Neural progenitor cell (in vitro differentiated cells): Measurements from ENCODE around the gene MDH1B. TPM values are rescaled to one million over a fixed set of nuclear protein-coding genes. Genes with fewer than 3 reads are reported as not detected.

Experiments used
- DNase-seq: peaks from one replicate; pipeline ENCODE4 v3.0.0-alpha.2; 2016; ENCODE audit warnings: low spot score
- H2AFZ ChIP-seq: fragments of 200-600 bp; sonication (generic); replicated peaks from 2 replicates; pipeline ENCODE4 v1.6.1; 2016; ENCODE audit warnings: antibody characterized with exemption
- H3F3A ChIP-seq: fragments of 200-600 bp; sonication (generic); 2 replicates; pipeline ENCODE4 v1.6.1; 2016; ENCODE audit warnings: antibody characterized with exemption, low read depth
- H3K27ac ChIP-seq: fragments of 200-600 bp; sonication (generic); 2 replicates; pipeline ENCODE4 v1.5.1; 2016; ENCODE audit warnings: mild to moderate bottlenecking
- H3K27me3 ChIP-seq: fragments of 200-600 bp; sonication (generic); 2 replicates; pipeline ENCODE4 v1.6.1; 2016; ENCODE audit warnings: mild to moderate bottlenecking, moderate library complexity
- H3K36me3 ChIP-seq: fragments of 200-600 bp; sonication (generic); 2 replicates; pipeline ENCODE4 v1.5.1; 2016
- H3K4me1 ChIP-seq: fragments of 200-600 bp; sonication (generic); 2 replicates; pipeline ENCODE4 v1.6.1; 2016; ENCODE audit warnings: mixed run types
- H3K4me2 ChIP-seq: fragments of 200-600 bp; sonication (generic); 2 replicates; pipeline ENCODE4 v1.6.1; 2016
- H3K4me3 ChIP-seq: fragments of 200-600 bp; sonication (generic); 2 replicates; pipeline ENCODE4 v1.5.1; 2016
- H3K79me2 ChIP-seq: fragments of 200-600 bp; sonication (generic); 2 replicates; pipeline ENCODE4 v1.6.1; 2016; ENCODE audit warnings: low read depth
- H3K9ac ChIP-seq: fragments of 200-600 bp; sonication (generic); 2 replicates; pipeline ENCODE4 v1.6.1; 2016
- H3K9me3 ChIP-seq: fragments of 200-600 bp; sonication (generic); 2 replicates; pipeline ENCODE4 v1.5.1; 2016; ENCODE audit warnings: low read depth
- H4K20me1 ChIP-seq: fragments of 200-600 bp; sonication (generic); 2 replicates; pipeline ENCODE4 v1.6.1; 2016; ENCODE audit warnings: low read depth
- H3K27ac Mint-ChIP-seq: 3 replicates; pipeline ENCODE4 v1.8.0; 2021; ENCODE audit warnings: mixed read lengths
- H3K27me3 Mint-ChIP-seq: 2 replicates; pipeline ENCODE4 v1.8.0; 2022; ENCODE audit warnings: low read depth, mild to moderate bottlenecking, inconsistent platforms, moderate library complexity, mixed read lengths; ENCODE audit not compliant: insufficient read depth
- H3K36me3 Mint-ChIP-seq: 3 replicates; pipeline ENCODE4 v1.8.0; 2021; ENCODE audit warnings: mixed read lengths
- H3K4me1 Mint-ChIP-seq: 3 replicates; pipeline ENCODE4 v1.8.0; 2021; ENCODE audit warnings: mixed read lengths
- H3K4me3 Mint-ChIP-seq: 3 replicates; pipeline ENCODE4 v1.8.0; 2021; ENCODE audit warnings: mild to moderate bottlenecking, moderate library complexity, mixed read lengths
- H3K9me3 Mint-ChIP-seq: 3 replicates; pipeline ENCODE4 v1.8.0; 2020; ENCODE audit warnings: mixed read lengths
- EZH2 ChIP-seq: fragments of 200-600 bp; sonication (generic); IDR thresholded peaks from 2 replicates; pipeline ENCODE4 v1.6.1; 2017; ENCODE audit warnings: antibody characterized with exemption, mild to moderate bottlenecking, moderate library complexity
- EZH2phosphoT487 ChIP-seq: fragments of 200-600 bp; sonication (generic); IDR thresholded peaks from 2 replicates; pipeline ENCODE4 v1.6.1; 2017; ENCODE audit warnings: antibody characterized with exemption
- total RNA-seq: library from RNA; depleted of rRNA; stranded (reverse); fragments of >200 nt; gene quantifications from 2 replicates; pipeline ENCODE4 v1.2.3, GENCODE V29; 2015; ENCODE audit warnings: low replicate concordance
- TF ChIP-seq, protein P1 (sequence below): fragments of 200-600 bp; sonication (generic); IDR thresholded peaks from 2 replicates; pipeline ENCODE4 v1.5.1; 2017; ENCODE audit warnings: antibody characterized with exemption, mild to moderate bottlenecking

The MDH1B gene
- total RNA-seq, 1 donor from 2014 or later: 3.9 TPM

DNA sequence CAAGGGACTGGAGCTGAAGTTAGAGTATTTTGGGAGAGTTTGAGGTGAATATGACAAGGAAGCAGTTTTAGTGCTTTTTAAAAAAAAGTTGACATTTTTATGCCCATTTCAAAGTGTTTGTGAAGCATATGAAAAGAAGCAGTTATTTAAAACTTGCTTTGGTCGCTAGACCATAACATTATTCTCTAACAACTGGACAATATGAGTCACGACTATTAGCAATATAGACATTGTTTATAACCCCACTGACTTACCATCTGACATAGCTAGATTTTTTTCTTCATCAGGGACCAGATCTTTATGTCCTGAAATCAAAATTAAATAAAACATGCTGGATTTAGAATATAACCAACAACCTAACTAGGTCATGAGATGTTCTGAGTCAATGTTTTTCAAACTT lies 24.3 kb downstream of the MDH1B start:
- H3K9ac ChIP-seq: no peak overlapping the region
- no peak for DNase-seq
- no peaks in the 10 kb centered on the region for H3K36me3 ChIP-seq
- H3K27me3 ChIP-seq: no peaks in the 10 kb centered on the region
- no peaks in the 10 kb centered on the region for H3K9me3 ChIP-seq
- no peaks in the 10 kb centered on the region for H3K79me2 ChIP-seq
- H3F3A ChIP-seq: no peaks in the 10 kb centered on the region
- no peaks in the 10 kb centered on the region for H3K4me1 ChIP-seq
- Mint-ChIP-seq H3K9me3 (no peaks in the 10 kb centered on the region), H3K27me3 (no peaks in the 10 kb centered on the region), H3K4me1 (no peaks in the 10 kb centered on the region), H3K4me3 (no peak overlapping the region), H3K27ac (no peak overlapping the region), H3K36me3 (no peaks in the 10 kb centered on the region)
- H4K20me1 ChIP-seq: no peaks in the 10 kb centered on the region
- no peak overlapping the region for H2AFZ ChIP-seq
- H3K27ac ChIP-seq: no peak overlapping the region
- TF ChIP-seq, protein P1, sequence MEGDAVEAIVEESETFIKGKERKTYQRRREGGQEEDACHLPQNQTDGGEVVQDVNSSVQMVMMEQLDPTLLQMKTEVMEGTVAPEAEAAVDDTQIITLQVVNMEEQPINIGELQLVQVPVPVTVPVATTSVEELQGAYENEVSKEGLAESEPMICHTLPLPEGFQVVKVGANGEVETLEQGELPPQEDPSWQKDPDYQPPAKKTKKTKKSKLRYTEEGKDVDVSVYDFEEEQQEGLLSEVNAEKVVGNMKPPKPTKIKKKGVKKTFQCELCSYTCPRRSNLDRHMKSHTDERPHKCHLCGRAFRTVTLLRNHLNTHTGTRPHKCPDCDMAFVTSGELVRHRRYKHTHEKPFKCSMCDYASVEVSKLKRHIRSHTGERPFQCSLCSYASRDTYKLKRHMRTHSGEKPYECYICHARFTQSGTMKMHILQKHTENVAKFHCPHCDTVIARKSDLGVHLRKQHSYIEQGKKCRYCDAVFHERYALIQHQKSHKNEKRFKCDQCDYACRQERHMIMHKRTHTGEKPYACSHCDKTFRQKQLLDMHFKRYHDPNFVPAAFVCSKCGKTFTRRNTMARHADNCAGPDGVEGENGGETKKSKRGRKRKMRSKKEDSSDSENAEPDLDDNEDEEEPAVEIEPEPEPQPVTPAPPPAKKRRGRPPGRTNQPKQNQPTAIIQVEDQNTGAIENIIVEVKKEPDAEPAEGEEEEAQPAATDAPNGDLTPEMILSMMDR: no peak
- TF ChIP-seq EZH2 (no peak), EZH2phosphoT487 (no peak)
- H3K4me2 ChIP-seq: no peak overlapping the region
- no peak overlapping the region for H3K4me3 ChIP-seq

DNA sequence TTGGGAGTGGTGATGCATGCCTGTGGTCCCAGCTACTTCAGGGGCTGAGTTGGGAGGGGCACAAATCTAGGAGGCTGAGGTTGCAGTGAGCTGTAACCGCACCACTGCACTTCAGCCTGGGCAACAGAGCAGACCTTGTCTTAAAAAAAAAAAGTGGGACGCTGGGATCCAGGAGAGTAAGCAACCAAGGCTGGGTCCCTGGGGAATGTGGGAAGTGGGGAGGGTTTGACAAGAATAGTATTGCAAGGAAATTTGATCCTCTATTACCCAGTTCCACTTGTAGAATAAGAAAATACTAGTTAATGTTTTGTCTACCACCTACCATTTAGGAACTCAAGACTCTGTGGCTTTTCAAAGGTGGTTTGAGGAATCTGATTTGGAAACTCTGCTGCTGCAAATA lies 25.9 kb downstream of the MDH1B start:
- no peak overlapping the region for H2AFZ ChIP-seq
- H3K9ac ChIP-seq: no peak overlapping the region
- H3K4me3 Mint-ChIP-seq: no peak overlapping the region
- H3K36me3 Mint-ChIP-seq: no peaks in the 10 kb centered on the region
- no peaks in the 10 kb centered on the region for H3K4me1 ChIP-seq
- H3K27ac ChIP-seq: no peak overlapping the region
- no peaks in the 10 kb centered on the region for H3K27me3 ChIP-seq
- H3F3A ChIP-seq: no peaks in the 10 kb centered on the region
- H3K9me3 ChIP-seq: no peaks in the 10 kb centered on the region
- no peaks in the 10 kb centered on the region for H3K4me1 Mint-ChIP-seq
- H4K20me1 ChIP-seq: no peaks in the 10 kb centered on the region
- H3K9me3 Mint-ChIP-seq: no peaks in the 10 kb centered on the region
- no peaks in the 10 kb centered on the region for H3K79me2 ChIP-seq
- no peaks in the 10 kb centered on the region for H3K36me3 ChIP-seq
- no peak for TF ChIP-seq EZH2phosphoT487
- TF ChIP-seq, protein P1: no peak
- no peak for TF ChIP-seq EZH2
- DNase-seq: no peak
- H3K27me3 Mint-ChIP-seq: peaks cover 2% of the 10 kb centered on the region
- no peak overlapping the region for H3K27ac Mint-ChIP-seq
- H3K4me2 ChIP-seq: no peak overlapping the region
- H3K4me3 ChIP-seq: no peak overlapping the region

DNA sequence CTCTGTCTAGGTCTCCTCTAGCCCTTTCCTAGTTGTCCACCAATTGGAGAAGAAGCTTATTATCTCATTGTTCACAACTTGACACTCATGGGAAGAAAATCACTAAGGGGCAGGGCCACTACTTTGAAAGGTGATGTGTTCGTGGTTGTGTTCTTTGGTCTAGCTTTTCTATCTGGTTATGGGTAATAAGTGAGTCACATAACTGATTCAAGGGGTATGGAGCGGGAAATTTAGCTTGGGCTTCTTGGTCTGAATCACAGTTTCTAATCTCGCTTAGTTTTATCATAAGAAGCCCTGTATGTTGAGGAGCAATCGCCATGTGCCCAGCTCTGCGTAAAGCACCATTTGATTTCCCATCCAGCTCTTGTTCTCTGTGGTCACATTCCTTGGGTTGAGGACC lies 28.2 kb downstream of the MDH1B start:
- H3F3A ChIP-seq: no peaks in the 10 kb centered on the region
- no peaks in the 10 kb centered on the region for H4K20me1 ChIP-seq
- TF ChIP-seq EZH2: no peak
- no peak for TF ChIP-seq EZH2phosphoT487
- TF ChIP-seq, protein P1: no peak
- H2AFZ ChIP-seq: no peak overlapping the region
- no peak overlapping the region for H3K27ac ChIP-seq
- no peak for DNase-seq
- H3K4me3 ChIP-seq: no peak overlapping the region
- no peaks in the 10 kb centered on the region for H3K4me1 ChIP-seq
- H3K4me2 ChIP-seq: no peak overlapping the region
- no peaks in the 10 kb centered on the region for H3K36me3 Mint-ChIP-seq
- no peaks in the 10 kb centered on the region for H3K36me3 ChIP-seq
- H3K27ac Mint-ChIP-seq: no peak overlapping the region
- no peaks in the 10 kb centered on the region for H3K4me1 Mint-ChIP-seq
- H3K4me3 Mint-ChIP-seq: no peak overlapping the region
- H3K9ac ChIP-seq: no peak overlapping the region
- H3K9me3 Mint-ChIP-seq: no peaks in the 10 kb centered on the region
- no peaks in the 10 kb centered on the region for H3K9me3 ChIP-seq
- H3K27me3 Mint-ChIP-seq: peaks cover 2% of the 10 kb centered on the region
- H3K79me2 ChIP-seq: no peaks in the 10 kb centered on the region
- no peaks in the 10 kb centered on the region for H3K27me3 ChIP-seq
